ENCODE measurements around the gene LONP1. TPM values are rescaled to one million over a fixed set of nuclear protein-coding genes. Genes with fewer than 3 reads are reported as not detected.
"Not testable (repeated sequence)": the region's sequence is repeated elsewhere in the genome, so short reads cannot be mapped to it uniquely, and the experiment has no call there.

The LONP1 gene
- polyA plus RNA-seq, 1 experiment, result 77.4 TPM

DNA sequence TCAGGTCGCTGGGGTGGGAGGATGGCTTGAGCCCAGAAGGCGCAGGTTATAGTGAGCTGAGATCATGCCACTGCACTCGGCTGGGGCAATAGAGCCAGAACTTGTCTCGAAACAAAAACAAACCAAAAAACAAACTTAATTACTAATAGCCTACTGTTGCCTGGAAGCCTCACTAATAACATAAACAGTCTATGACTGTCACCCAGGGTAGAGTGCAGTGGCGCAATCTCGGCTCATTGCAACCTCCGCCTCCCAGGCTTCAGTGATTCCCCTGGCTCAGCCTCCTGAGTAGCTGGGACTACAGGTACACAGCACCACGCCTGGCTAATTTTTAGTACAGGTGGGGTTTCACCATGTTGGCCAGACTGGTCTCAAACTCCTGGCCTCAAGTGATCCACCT, 18.5 kb upstream of the LONP1 start:
- Histone ChIP-seq H3K27me3 (ENCODE audit: control insufficient read depth, insufficient read depth, low read length) (no peaks in the 10 kb centered on the region), H3K4me3 (ENCODE audit: low read depth, low read length) (no peak overlapping the region), H3K36me3 (ENCODE audit: control insufficient read depth, insufficient read depth, low read length) (no peaks in the 10 kb centered on the region)
- ChIA-PET CTCF (interaction anchor here (0.6 to 2.4 kb wide), 2 partner anchors 18 to 27 kb away, joined by 4 to 7 read pairs; partner anchors contain the start of genes CATSPERD and LONP1), POLR2A (interaction anchor here (0.7 kb wide), 1 partner anchor 686 kb away, joined by 4 read pairs; the partner anchor contains the start of gene KHSRP)
- DNase-seq (ENCODE audit: low read depth), result no peak
- TF ChIP-seq, protein P1, sequence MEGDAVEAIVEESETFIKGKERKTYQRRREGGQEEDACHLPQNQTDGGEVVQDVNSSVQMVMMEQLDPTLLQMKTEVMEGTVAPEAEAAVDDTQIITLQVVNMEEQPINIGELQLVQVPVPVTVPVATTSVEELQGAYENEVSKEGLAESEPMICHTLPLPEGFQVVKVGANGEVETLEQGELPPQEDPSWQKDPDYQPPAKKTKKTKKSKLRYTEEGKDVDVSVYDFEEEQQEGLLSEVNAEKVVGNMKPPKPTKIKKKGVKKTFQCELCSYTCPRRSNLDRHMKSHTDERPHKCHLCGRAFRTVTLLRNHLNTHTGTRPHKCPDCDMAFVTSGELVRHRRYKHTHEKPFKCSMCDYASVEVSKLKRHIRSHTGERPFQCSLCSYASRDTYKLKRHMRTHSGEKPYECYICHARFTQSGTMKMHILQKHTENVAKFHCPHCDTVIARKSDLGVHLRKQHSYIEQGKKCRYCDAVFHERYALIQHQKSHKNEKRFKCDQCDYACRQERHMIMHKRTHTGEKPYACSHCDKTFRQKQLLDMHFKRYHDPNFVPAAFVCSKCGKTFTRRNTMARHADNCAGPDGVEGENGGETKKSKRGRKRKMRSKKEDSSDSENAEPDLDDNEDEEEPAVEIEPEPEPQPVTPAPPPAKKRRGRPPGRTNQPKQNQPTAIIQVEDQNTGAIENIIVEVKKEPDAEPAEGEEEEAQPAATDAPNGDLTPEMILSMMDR (IDR thresholded peaks at IDR 0.05; ENCODE audit: insufficient read depth, low read depth, low read length), result no peak

GRCh38 chr19:5733172-5733571, 13.2 kb upstream of the LONP1 start:
- H3K27me3 ChIP-seq (ENCODE audit: control insufficient read depth, insufficient read depth, low read length); H3K36me3 ChIP-seq (ENCODE audit: control insufficient read depth, insufficient read depth, low read length); H3K4me3 ChIP-seq (ENCODE audit: low read depth, low read length); POLR2A ChIA-PET; DNase-seq (ENCODE audit: low read depth): not testable (repeated sequence)
- CTCF ChIA-PET, result interaction anchor here (1.3 to 2.2 kb wide), 2 partner anchors 13 kb away, joined by 4 to 7 read pairs; partner anchors contain the start of genes CATSPERD and LONP1

DNA sequence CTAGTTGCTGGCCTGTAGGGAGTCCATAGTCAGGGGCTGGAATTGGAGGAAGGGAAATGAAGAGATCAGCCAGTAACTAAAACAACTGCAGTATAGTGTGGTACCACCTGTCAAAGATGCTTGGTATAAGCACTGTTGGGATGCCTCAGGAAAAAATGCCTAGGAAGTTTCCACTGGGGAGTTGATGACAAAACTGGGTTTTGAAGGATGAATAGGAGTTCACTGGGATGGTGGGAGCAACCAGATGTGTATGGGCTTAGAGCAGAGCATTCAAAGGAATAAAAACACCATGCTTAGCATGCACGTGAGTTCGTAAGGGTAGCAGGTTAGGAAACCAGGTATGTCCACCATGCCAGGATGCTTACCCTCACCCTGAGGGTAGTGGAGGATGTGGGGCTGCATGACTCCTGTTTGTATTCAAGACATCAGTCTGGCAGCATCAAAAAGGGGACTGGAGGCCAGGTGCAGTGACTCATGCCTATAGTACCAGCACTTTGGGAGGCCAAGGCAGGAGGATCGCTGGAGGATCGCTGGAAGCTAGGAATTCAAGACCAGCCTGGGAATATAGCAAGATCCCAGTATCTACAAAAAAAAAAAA, 7.6 kb upstream of the LONP1 start:
- no peaks in the 10 kb centered on the region; the same call in 1 of the 2 replicates for H3K27me3 ChIP-seq (ENCODE audit: control insufficient read depth, insufficient read depth, low read length)
- H3K36me3 ChIP-seq (ENCODE audit: control insufficient read depth, insufficient read depth, low read length), result no peaks in the 10 kb centered on the region
- no peak for DNase-seq (ENCODE audit: low read depth)
- no peak overlapping the region for H3K4me3 ChIP-seq (ENCODE audit: low read depth, low read length)
- CTCF ChIA-PET, result interaction anchor here (1.1 kb wide), 1 partner anchor 67 kb away, joined by 3 read pairs; no protein-coding TSS in a partner anchor
- TF ChIP-seq, protein P1 (IDR thresholded peaks at IDR 0.05; ENCODE audit: insufficient read depth, low read depth, low read length), result no peak
- POLR2A ChIA-PET, result no interaction called here

- DNase-seq (ENCODE audit: low read depth), result no peak
- no peaks in the 10 kb centered on the region for H3K36me3 ChIP-seq (ENCODE audit: control insufficient read depth, insufficient read depth, low read length)
- peak overlapping the region; percentile 94 for H3K4me3 ChIP-seq (ENCODE audit: low read depth, low read length)
- TF ChIP-seq, protein P1 (IDR thresholded peaks at IDR 0.05; ENCODE audit: insufficient read depth, low read depth, low read length), result no peak
- POLR2A ChIA-PET, result no interaction called here
- no peaks in the 10 kb centered on the region for H3K27me3 ChIP-seq (ENCODE audit: control insufficient read depth, insufficient read depth, low read length)
- CTCF ChIA-PET, result interaction anchor here (0.7 to 2.9 kb wide), 12 partner anchors 12 to 76 kb away, joined by 3 to 12 read pairs (median 6); partner anchors contain the start of gene RPL36
These were observed 529 bp downstream of the LONP1 start for GRCh38 chr19:5719274-5719960.

- POLR2A ChIA-PET, result interaction anchor here (0.6 kb wide), 1 partner anchor 32 kb away, joined by 7 read pairs; no protein-coding TSS in a partner anchor
These were observed 1.2 kb downstream of the LONP1 start for GRCh38 chr19:5718579-5719273.

More at GRCh38 chr19:5718579-5719273, 1.2 kb downstream of the LONP1 start:
- Histone ChIP-seq H3K4me3 (ENCODE audit: low read depth, low read length) (peak overlapping the region; percentile 94), H3K27me3 (ENCODE audit: control insufficient read depth, insufficient read depth, low read length) (no peaks in the 10 kb centered on the region), H3K36me3 (ENCODE audit: control insufficient read depth, insufficient read depth, low read length) (no peaks in the 10 kb centered on the region)
- peak; percentile 69 for DNase-seq (ENCODE audit: low read depth)
- TF ChIP-seq, protein P1 (IDR thresholded peaks at IDR 0.05; ENCODE audit: insufficient read depth, low read depth, low read length), result no peak
- CTCF ChIA-PET, result interaction anchor here (0.9 to 2.9 kb wide), 4 partner anchors 11 to 76 kb away, joined by 3 to 11 read pairs (median 3); partner anchors contain the start of gene RPL36

Data from BJ (cell line).